BE2C (cell line): ENCODE results near the gene CDH13.

Source experiments
- DNase-seq: peaks from one replicate; pipeline ENCODE4 v3.0.0-alpha.2; 2020
- H3K27me3 ChIP-seq: fragments of 250-450 bp; sonication (Bioruptor Pico); 2 replicates; pipeline ENCODE4 v1.5.1; 2020; ENCODE audit warnings: mild to moderate bottlenecking
- H3K36me3 ChIP-seq: fragments of 250-450 bp; sonication (Bioruptor Pico); 2 replicates; pipeline ENCODE4 v1.5.1; 2020; ENCODE audit warnings: mild to moderate bottlenecking
- H3K4me1 ChIP-seq: fragments of 250-450 bp; sonication (Bioruptor Pico); 2 replicates; pipeline ENCODE4 v1.5.1; 2020
- H3K4me3 ChIP-seq: 2 replicates; pipeline ENCODE4 v1.5.1; 2011; ENCODE audit warnings: low read depth, low read length
- H3K9me3 ChIP-seq: fragments of 250-450 bp; sonication (Bioruptor Pico); 2 replicates; pipeline ENCODE4 v1.5.1; 2020
- TF ChIP-seq, protein P1 (sequence below): IDR thresholded peaks from 2 replicates; pipeline ENCODE4 v1.5.1; 2012; ENCODE audit warnings: mild to moderate bottlenecking, low read depth, low read length

CDH13 gene

GRCh38 chr16:83685615-83686165 lies 1058.9 kb downstream of the CDH13 start:
- no peaks in the 10 kb centered on the region for H3K27me3 ChIP-seq
- H3K36me3 ChIP-seq, result no peaks in the 10 kb centered on the region
- TF ChIP-seq, protein P1, sequence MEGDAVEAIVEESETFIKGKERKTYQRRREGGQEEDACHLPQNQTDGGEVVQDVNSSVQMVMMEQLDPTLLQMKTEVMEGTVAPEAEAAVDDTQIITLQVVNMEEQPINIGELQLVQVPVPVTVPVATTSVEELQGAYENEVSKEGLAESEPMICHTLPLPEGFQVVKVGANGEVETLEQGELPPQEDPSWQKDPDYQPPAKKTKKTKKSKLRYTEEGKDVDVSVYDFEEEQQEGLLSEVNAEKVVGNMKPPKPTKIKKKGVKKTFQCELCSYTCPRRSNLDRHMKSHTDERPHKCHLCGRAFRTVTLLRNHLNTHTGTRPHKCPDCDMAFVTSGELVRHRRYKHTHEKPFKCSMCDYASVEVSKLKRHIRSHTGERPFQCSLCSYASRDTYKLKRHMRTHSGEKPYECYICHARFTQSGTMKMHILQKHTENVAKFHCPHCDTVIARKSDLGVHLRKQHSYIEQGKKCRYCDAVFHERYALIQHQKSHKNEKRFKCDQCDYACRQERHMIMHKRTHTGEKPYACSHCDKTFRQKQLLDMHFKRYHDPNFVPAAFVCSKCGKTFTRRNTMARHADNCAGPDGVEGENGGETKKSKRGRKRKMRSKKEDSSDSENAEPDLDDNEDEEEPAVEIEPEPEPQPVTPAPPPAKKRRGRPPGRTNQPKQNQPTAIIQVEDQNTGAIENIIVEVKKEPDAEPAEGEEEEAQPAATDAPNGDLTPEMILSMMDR, result no peak
- H3K4me1 ChIP-seq, result no peaks in the 10 kb centered on the region
- no peak for DNase-seq
- no peaks in the 10 kb centered on the region for H3K9me3 ChIP-seq
- H3K4me3 ChIP-seq, result no peak overlapping the region

DNA sequence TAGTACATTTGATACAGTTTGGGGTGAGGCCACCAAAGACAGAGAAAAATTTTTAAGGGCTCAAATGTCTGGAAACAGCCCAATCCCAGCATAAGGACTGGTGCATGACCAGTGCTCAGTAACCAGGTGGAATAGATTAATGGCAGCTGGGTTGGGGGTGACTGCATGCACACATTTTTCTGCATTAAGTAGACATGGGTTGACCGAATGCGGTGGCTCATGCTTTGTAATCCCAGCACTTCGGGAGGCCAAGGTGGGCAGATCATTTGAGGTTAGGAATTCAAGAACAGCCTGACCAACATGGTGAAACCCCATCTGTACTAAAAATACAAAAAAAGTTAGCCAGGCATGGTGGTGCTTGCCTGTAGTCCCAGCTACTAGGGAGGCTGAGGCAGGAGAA lies 1060.0 kb downstream of the CDH13 start:
- Histone ChIP-seq H3K4me1 (no peaks in the 10 kb centered on the region), H3K9me3 (no peaks in the 10 kb centered on the region), H3K36me3 (no peaks in the 10 kb centered on the region), H3K4me3 (no peak overlapping the region), H3K27me3 (no peaks in the 10 kb centered on the region)
- TF ChIP-seq, protein P1, result no peak
- DNase-seq, result no peak

- DNase-seq, result no peak
- H3K4me3 ChIP-seq, result no peak overlapping the region
- no peaks in the 10 kb centered on the region for H3K9me3 ChIP-seq
- TF ChIP-seq, protein P1, result no peak
- H3K27me3 ChIP-seq, result no peaks in the 10 kb centered on the region
- H3K4me1 ChIP-seq, result no peaks in the 10 kb centered on the region
- no peaks in the 10 kb centered on the region for H3K36me3 ChIP-seq
Measured at GRCh38 chr16:83689385-83689831, 1062.6 kb downstream of the CDH13 start.

GRCh38 chr16:83692224-83692623 lies 1065.5 kb downstream of the CDH13 start:
- no peaks in the 10 kb centered on the region for H3K27me3 ChIP-seq
- DNase-seq, result no peak
- H3K36me3 ChIP-seq, result no peaks in the 10 kb centered on the region
- H3K4me3 ChIP-seq, result no peak overlapping the region
- H3K9me3 ChIP-seq, result no peaks in the 10 kb centered on the region
- H3K4me1 ChIP-seq, result no peaks in the 10 kb centered on the region
- TF ChIP-seq, protein P1, result no peak

- H3K4me3 ChIP-seq, result no peak overlapping the region
- no peaks in the 10 kb centered on the region; the same call in 1 of the 2 replicates for H3K27me3 ChIP-seq
- DNase-seq, result no peak
Measured at GRCh38 chr16:83698964-83699363, 1072.2 kb downstream of the CDH13 start.

DNA sequence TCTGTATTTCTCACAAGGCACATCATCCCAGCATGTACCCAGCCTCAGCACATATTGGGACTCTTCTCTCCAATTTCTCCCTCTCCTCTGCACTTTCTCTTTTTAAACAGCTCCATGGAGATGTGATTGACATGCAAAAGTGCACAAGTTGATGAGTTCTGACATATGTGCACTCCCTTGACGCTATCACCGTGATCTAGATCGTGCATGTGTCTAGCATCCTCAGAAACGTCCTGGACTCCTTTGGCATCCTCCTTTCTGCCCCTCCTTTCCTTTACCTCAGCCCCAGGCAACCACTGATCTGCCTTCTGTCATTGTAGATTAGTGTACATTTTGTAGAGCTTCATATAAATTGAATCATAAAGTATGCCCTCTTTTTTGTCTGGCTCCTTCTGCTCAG lies 1073.0 kb downstream of the CDH13 start:
- no peaks in the 10 kb centered on the region for H3K36me3 ChIP-seq
- TF ChIP-seq, protein P1, result no peak
- no peaks in the 10 kb centered on the region for H3K9me3 ChIP-seq
- no peak for DNase-seq
- H3K4me3 ChIP-seq, result no peak overlapping the region
- no peaks in the 10 kb centered on the region for H3K4me1 ChIP-seq
- no peaks in the 10 kb centered on the region; the same call in 1 of the 2 replicates for H3K27me3 ChIP-seq

More at GRCh38 chr16:83698964-83699363, 1072.2 kb downstream of the CDH13 start:
- H3K4me1 ChIP-seq, result no peaks in the 10 kb centered on the region
- TF ChIP-seq, protein P1, result no peak
- H3K9me3 ChIP-seq, result no peaks in the 10 kb centered on the region
- no peaks in the 10 kb centered on the region for H3K36me3 ChIP-seq
